ENCODE results near the gene ACOT4.
"Not testable (repeated sequence)": the region's sequence is repeated elsewhere in the genome, so short reads cannot be mapped to it uniquely, and the experiment has no call there.

ACOT4 gene

DNA sequence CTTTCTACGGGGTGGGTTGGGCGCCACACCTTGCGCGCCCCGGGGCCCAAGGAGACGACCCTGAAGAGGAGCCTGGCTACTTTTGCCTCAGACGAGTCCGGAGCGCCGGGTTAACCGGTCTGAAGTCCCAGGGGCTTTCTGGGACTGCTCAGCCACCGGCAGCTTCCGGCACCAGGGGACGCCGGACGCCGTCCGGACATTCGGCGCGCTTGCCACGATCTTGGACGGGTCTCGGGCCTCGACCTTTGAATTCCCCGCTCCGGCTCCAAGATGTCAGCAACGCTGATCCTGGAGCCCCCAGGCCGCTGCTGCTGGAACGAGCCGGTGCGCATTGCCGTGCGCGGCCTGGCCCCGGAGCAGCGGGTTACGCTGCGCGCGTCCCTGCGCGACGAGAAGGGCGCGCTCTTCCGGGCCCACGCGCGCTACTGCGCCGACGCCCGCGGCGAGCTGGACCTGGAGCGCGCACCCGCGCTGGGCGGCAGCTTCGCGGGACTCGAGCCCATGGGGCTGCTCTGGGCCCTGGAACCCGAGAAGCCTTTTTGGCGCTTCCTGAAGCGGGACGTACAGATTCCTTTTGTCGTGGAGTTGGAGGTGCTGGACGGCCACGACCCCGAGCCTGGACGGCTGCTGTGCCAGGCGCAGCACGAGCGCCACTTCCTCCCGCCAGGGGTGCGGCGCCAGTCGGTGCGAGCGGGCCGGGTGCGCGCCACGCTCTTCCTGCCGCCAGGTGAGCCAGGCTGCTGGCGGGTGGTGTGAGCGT, at the start of gene ACOT4:
Gene ACOT4 (plus strand): TSS at position 184 of the 760 bp plus-strand sequence. CDS start 87 bp downstream, at position 271.
- Mint-ChIP-seq H3K4me1 (peaks cover 20% of the 10 kb centered on the region), H3K36me3 (no peaks in the 10 kb centered on the region), H3K27ac (peak within 1 kb of the TSS; percentile 70), H3K9me3 (no peaks in the 10 kb centered on the region), H3K4me3 (peak within 1 kb of the TSS; percentile 75)
- ATAC-seq, result peak; percentile 91
- DNase-seq (ENCODE audit: low spot score in 2 of 2), result peak; percentile 44 to 76

DNA sequence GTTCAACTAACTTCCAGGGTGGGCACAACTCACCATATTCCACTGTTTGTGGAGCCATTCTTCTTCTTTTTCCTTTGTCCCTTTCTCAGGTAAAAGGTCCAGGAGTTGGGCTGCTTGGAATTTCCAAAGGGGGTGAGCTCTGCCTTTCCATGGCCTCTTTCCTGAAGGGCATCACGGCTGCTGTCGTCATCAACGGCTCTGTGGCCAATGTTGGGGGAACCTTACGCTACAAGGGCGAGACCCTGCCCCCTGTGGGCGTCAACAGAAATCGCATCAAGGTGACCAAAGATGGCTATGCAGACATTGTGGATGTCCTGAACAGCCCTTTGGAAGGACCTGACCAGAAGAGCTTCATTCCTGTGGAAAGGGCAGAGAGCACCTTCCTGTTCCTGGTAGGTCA, 48.7 kb upstream of the ACOT4 start:
- not testable (repeated sequence) for ATAC-seq; H3K9me3 Mint-ChIP-seq; H3K4me3 Mint-ChIP-seq; H3K36me3 Mint-ChIP-seq; H3K4me1 Mint-ChIP-seq; DNase-seq (ENCODE audit: low spot score in 2 of 2); H3K27ac Mint-ChIP-seq

DNA sequence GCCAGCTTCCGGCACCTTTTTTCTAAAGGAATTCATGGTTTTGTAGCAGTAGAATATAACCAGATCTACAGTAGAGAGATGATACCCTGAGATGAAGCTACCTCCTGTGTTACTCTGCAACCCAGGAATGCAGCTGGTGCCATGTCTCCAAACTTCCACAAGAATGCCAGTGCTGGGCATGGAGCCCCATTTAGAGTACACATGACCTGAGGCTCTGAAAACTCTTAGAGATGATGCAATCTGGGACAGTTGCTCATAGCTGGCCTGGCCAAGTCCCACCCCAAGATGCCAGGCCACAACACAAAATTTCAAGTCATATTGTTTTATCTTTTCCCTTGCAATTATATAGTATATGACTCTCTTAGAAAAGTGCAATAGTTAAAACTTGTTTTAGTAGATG, 46.3 kb upstream of the ACOT4 start:
- H3K4me1 Mint-ChIP-seq; DNase-seq (ENCODE audit: low spot score in 2 of 2); H3K27ac Mint-ChIP-seq; ATAC-seq; H3K4me3 Mint-ChIP-seq; H3K9me3 Mint-ChIP-seq; H3K36me3 Mint-ChIP-seq: not testable (repeated sequence)

DNA sequence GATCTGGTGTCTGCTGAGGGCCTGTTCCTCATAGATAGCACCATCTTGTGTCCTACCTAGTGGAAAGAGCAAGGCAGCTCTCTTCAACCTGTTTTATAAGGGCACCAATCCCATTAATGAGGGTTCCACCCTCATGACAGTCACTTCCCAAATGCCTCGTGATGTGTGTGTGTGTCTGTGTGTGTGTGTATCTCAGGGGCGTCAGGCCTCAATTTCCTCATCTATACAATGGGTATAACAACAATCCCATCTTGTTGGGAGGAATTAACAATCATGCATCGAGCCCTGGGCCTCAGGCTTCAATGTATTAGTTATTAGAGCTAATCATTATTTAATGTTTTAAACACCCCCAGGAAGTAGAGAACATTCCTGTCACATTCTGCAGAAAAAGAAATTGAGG, 42.6 kb upstream of the ACOT4 start:
- H3K4me3 Mint-ChIP-seq; ATAC-seq; DNase-seq (ENCODE audit: low spot score in 2 of 2); H3K9me3 Mint-ChIP-seq; H3K36me3 Mint-ChIP-seq; H3K27ac Mint-ChIP-seq; H3K4me1 Mint-ChIP-seq: not testable (repeated sequence)

DNA sequence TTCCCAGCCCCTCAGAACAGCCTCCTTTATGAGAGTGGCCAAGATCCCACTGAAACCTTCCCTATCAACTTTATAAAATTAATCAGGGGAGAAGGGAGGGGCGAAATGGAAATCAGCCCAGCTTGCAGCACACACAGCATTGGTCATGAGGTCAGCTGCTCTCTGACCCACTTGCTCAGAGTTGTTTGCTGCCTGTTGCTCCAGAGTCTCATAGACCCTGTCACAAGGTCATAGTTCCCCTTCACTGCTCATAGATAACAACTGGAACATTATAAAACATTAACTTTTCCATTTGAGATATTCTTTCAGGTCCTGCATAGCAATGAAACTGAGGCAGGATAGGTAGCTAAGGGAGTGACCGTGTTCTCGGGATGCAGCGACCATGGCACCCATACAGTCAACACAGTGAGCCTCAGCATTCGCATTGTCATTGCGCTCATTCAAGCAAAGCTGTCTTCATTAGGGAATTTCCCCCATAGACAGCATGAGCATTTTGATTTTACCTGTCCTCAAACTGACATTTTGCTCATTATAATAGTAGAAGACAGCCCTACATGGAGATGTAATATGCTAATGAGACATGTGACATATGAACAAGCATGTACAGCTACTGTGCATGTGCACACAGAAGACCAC, 41.7 kb upstream of the ACOT4 start:
- H3K36me3 Mint-ChIP-seq; H3K27ac Mint-ChIP-seq; H3K9me3 Mint-ChIP-seq; ATAC-seq; H3K4me1 Mint-ChIP-seq; DNase-seq (ENCODE audit: low spot score in 2 of 2); H3K4me3 Mint-ChIP-seq: not testable (repeated sequence)

GRCh38 chr14:73553845-73554244, 37.8 kb upstream of the ACOT4 start:
- Mint-ChIP-seq H3K36me3 (no peaks in the 10 kb centered on the region), H3K4me3 (no peak overlapping the region), H3K27ac (no peak overlapping the region), H3K9me3 (no peaks in the 10 kb centered on the region), H3K4me1 (no peaks in the 10 kb centered on the region)
- DNase-seq (ENCODE audit: low spot score in 2 of 2) (no peak), ATAC-seq (no peak)

GRCh38 chr14:73557201-73557600, 34.5 kb upstream of the ACOT4 start:
- ATAC-seq; H3K4me3 Mint-ChIP-seq; H3K4me1 Mint-ChIP-seq; H3K36me3 Mint-ChIP-seq; H3K9me3 Mint-ChIP-seq; DNase-seq (ENCODE audit: low spot score in 2 of 2); H3K27ac Mint-ChIP-seq: not testable (repeated sequence)

- not testable (repeated sequence) for H3K36me3 Mint-ChIP-seq; H3K4me3 Mint-ChIP-seq; ATAC-seq; H3K9me3 Mint-ChIP-seq; DNase-seq (ENCODE audit: low spot score in 2 of 2); H3K27ac Mint-ChIP-seq; H3K4me1 Mint-ChIP-seq
These were observed 33.4 kb upstream of the ACOT4 start for GRCh38 chr14:73558238-73558637.

DNA sequence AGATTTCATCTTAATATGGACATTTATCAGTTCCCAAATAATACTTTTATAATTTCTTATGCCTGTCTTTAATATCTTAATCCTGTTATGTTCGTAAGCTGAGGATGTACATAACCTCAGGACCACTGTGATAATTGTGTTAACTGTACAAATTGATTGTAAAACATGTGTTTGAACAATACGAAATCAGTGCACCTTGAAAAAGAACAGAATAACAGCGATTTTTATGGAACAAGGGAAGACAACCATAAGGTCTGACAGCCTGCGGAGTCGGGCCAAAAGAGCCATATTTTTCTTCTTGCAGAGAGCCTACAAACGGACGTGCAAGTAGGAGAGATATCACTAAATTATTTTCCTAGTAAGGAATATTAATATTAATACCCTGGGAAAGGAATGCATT, 29.4 kb upstream of the ACOT4 start:
- not testable (repeated sequence) for H3K9me3 Mint-ChIP-seq; DNase-seq (ENCODE audit: low spot score in 2 of 2); H3K27ac Mint-ChIP-seq; ATAC-seq; H3K4me3 Mint-ChIP-seq
- Mint-ChIP-seq H3K36me3 (peaks cover 11% of the 10 kb centered on the region), H3K4me1 (peaks cover 20% of the 10 kb centered on the region)

- Mint-ChIP-seq H3K4me1 (peaks cover 24% of the 10 kb centered on the region), H3K36me3 (peaks cover 11% of the 10 kb centered on the region)
- not testable (repeated sequence) for H3K27ac Mint-ChIP-seq; H3K4me3 Mint-ChIP-seq; H3K9me3 Mint-ChIP-seq; ATAC-seq; DNase-seq (ENCODE audit: low spot score in 2 of 2)
These were observed 29.0 kb upstream of the ACOT4 start for GRCh38 chr14:73562696-73563095.

GRCh38 chr14:73566431-73566830, 25.2 kb upstream of the ACOT4 start:
- Mint-ChIP-seq H3K36me3 (peaks cover 23% of the 10 kb centered on the region), H3K4me1 (peaks cover 43% of the 10 kb centered on the region), H3K4me3 (peak overlapping the region; percentile 86)
- not testable (repeated sequence) for ATAC-seq; H3K27ac Mint-ChIP-seq; DNase-seq (ENCODE audit: low spot score in 2 of 2); H3K9me3 Mint-ChIP-seq

- H3K4me3 Mint-ChIP-seq, result peak overlapping the region; percentile 86
- peaks cover 43% of the 10 kb centered on the region for H3K4me1 Mint-ChIP-seq
- not testable (repeated sequence) for DNase-seq (ENCODE audit: low spot score in 2 of 2); ATAC-seq; H3K27ac Mint-ChIP-seq; H3K9me3 Mint-ChIP-seq
- peaks cover 23% of the 10 kb centered on the region for H3K36me3 Mint-ChIP-seq
These were observed 24.7 kb upstream of the ACOT4 start for GRCh38 chr14:73566935-73567334.

GRCh38 chr14:73567358-73567757, 24.3 kb upstream of the ACOT4 start:
- Mint-ChIP-seq H3K36me3 (peaks cover 23% of the 10 kb centered on the region), H3K4me1 (peaks cover 43% of the 10 kb centered on the region), H3K9me3 (peaks cover 4% of the 10 kb centered on the region), H3K4me3 (peak overlapping the region; percentile 86), H3K27ac (no peak overlapping the region)
- DNase-seq (ENCODE audit: low spot score in 2 of 2), result no peak
- no peak for ATAC-seq

- DNase-seq (ENCODE audit: low spot score in 2 of 2), result no peak
- no peak for ATAC-seq
These were observed 23.5 kb upstream of the ACOT4 start for GRCh38 chr14:73567951-73568885.

GRCh38 chr14:73568886-73569184, 22.8 kb upstream of the ACOT4 start:
- peaks cover 43% of the 10 kb centered on the region for H3K4me1 Mint-ChIP-seq
- H3K36me3 Mint-ChIP-seq, result peaks cover 30% of the 10 kb centered on the region
- not testable (repeated sequence) for H3K9me3 Mint-ChIP-seq; ATAC-seq; DNase-seq (ENCODE audit: low spot score in 2 of 2)
- peak overlapping the region; percentile 86 for H3K4me3 Mint-ChIP-seq
- H3K27ac Mint-ChIP-seq, result peak overlapping the region; percentile 96

More at GRCh38 chr14:73567951-73568885, 23.5 kb upstream of the ACOT4 start:
- peaks cover 24% of the 10 kb centered on the region for H3K36me3 Mint-ChIP-seq
- H3K4me3 Mint-ChIP-seq, result peak overlapping the region; percentile 86
- peaks cover 43% of the 10 kb centered on the region for H3K4me1 Mint-ChIP-seq
- no peaks in the 10 kb centered on the region for H3K9me3 Mint-ChIP-seq
- peak overlapping the region; percentile 96 for H3K27ac Mint-ChIP-seq

All from stimulated activated effector memory CD8-positive, alpha-beta T cell treated with anti-CD3 and anti-CD28 coated beads, Interleukin-12 subunit alpha, Interleukin-12 subunit beta, amount 100 ng/mL, for 72 hours (primary cell).